ENCODE measurements around the gene SSH3.
A peak's percentile ranks its signal among the peaks of the same experiment; 100 is the strongest.

The SSH3 gene

GRCh38 chr11:67351275-67352005 is 48.1 kb downstream of the SSH3 start:
- DNase-seq, result peak; percentile 81

- peak; percentile 76 for DNase-seq
These were observed 49.4 kb downstream of the SSH3 start for GRCh38 chr11:67352546-67353316.

- peak; percentile 98 for DNase-seq
These were observed 50.2 kb downstream of the SSH3 start, which contains the start of gene POLD4 for GRCh38 chr11:67353317-67354074. POLD4 (minus strand) TSS chr11:67353546; CDS start chr11:67353399, 147 bp downstream.

- peak; percentile 69 for DNase-seq
These were observed 51.0 kb downstream of the SSH3 start for GRCh38 chr11:67354075-67355022.

- no peak for DNase-seq
These were observed 51.9 kb downstream of the SSH3 start for GRCh38 chr11:67355023-67355793.

GRCh38 chr11:67355794-67356386 is 52.6 kb downstream of the SSH3 start:
- DNase-seq, result no peak

- no peak for DNase-seq
These were observed 53.1 kb downstream of the SSH3 start for GRCh38 chr11:67356387-67356863.

- peak; percentile 87 for DNase-seq
These were observed 53.7 kb downstream of the SSH3 start for GRCh38 chr11:67356864-67357561.

GRCh38 chr11:67357831-67358670 is 54.7 kb downstream of the SSH3 start:
- DNase-seq, result no peak

Measured in OCI-M1 (cell line).